Osteoblast (primary cell): ENCODE measurements around the gene OBSCN. TPM values are rescaled to one million over a fixed set of nuclear protein-coding genes. Genes with fewer than 3 reads are reported as not detected.
A peak's percentile ranks its signal among the peaks of the same experiment; 100 is the strongest.

ENCODE experiments used
- DNase-seq: peaks from one replicate; pipeline ENCODE4 v3.0.0; 2011; ENCODE audit warnings: low spot score, mixed read lengths; ENCODE audit not compliant: insufficient read length; ENCODE audit errors: missing footprints
- H2AFZ ChIP-seq: 2 replicates; pipeline ENCODE4 v1.6.0; 2011; ENCODE audit warnings: mild to moderate bottlenecking, low read length
- H3K27ac ChIP-seq: 2 replicates; pipeline ENCODE4 v1.5.1; 2011; ENCODE audit warnings: mild to moderate bottlenecking, low read depth, low read length, moderate library complexity
- H3K27me3 ChIP-seq: 2 replicates; pipeline ENCODE4 v1.6.0; 2012; ENCODE audit warnings: mild to moderate bottlenecking, control low read depth, inconsistent platforms, low read length, moderate library complexity; ENCODE audit not compliant: insufficient read depth
- H3K36me3 ChIP-seq: 2 replicates; pipeline ENCODE4 v1.5.1; 2011; ENCODE audit warnings: mild to moderate bottlenecking, low read length, control low read depth, moderate library complexity; ENCODE audit not compliant: insufficient read depth
- H3K4me1 ChIP-seq: 2 replicates; pipeline ENCODE4 v1.5.1; 2011; ENCODE audit warnings: mild to moderate bottlenecking, low read length, control low read depth, moderate library complexity; ENCODE audit not compliant: insufficient read depth
- H3K4me2 ChIP-seq: 2 replicates; pipeline ENCODE4 v1.6.0; 2011; ENCODE audit warnings: mild to moderate bottlenecking, low read length; ENCODE audit not compliant: insufficient read depth
- H3K4me3 ChIP-seq: fragments of 200-600 bp; sonication (generic); 3 replicates; pipeline ENCODE4 v1.5.1; 2012; ENCODE audit warnings: mild to moderate bottlenecking, low read length, inconsistent platforms; ENCODE audit not compliant: insufficient read depth
- H3K79me2 ChIP-seq: 2 replicates; pipeline ENCODE4 v1.6.0; 2012; ENCODE audit warnings: mild to moderate bottlenecking, low read length, control low read depth, inconsistent platforms; ENCODE audit not compliant: insufficient read depth
- H3K9me3 ChIP-seq: 2 replicates; pipeline ENCODE4 v1.5.1; 2011; ENCODE audit warnings: low read depth, low read length, control low read depth
- H4K20me1 ChIP-seq: 2 replicates; pipeline ENCODE4 v1.6.0; 2012; ENCODE audit warnings: mild to moderate bottlenecking, low read length, control low read depth; ENCODE audit not compliant: insufficient read depth
- total RNA-seq: library from RNA; depleted of rRNA; stranded (reverse); fragments of >200 nt; gene quantifications from 2 replicates; pipeline ENCODE4 v1.2.3, GENCODE V29; 2012
- TF ChIP-seq, protein P1 (sequence below): IDR thresholded peaks from 2 replicates; pipeline ENCODE4 v1.5.1; 2011; ENCODE audit warnings: mild to moderate bottlenecking, low read depth, low read length, moderate library complexity; ENCODE audit errors: extremely low read depth

Gene OBSCN
- total RNA-seq, 1 donor, result 2.9 TPM

DNA sequence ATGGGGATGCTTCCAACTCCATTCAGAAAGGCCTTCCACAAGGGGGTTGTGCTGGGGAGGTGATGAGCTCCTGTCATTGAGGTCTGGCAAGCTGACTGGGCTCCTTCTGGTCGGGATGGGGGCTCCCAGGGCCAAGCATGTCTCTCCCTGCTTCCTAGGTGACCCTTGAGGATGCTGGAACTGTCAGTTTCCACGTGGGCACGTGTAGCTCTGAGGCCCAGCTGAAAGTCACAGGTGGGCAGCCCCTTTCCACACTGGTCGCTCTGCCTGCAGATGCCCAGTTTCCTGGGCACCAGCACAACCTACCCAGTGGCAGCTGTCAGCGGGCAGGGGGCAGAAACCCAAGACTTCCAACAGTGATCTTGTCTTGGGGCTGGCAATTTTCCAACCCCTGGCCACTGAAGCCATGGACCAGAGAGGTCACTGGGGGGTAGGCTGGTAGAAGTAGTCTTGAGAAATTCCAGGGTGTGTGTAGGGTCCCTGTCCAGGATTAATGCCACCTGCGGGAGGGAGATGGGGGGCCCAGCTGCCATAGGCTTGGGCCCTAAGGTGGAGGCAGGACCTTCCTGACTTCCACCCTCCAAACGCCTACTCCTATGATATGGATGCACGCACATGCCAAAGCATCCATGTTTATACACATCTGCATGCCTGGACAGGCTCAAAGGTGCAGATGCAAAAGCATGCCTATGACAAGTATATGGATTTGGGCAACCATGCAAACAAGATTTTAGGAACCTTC is 101.7 kb downstream of the OBSCN start:
- no peaks in the 10 kb centered on the region for H3K4me1 ChIP-seq
- no peak overlapping the region for H3K27ac ChIP-seq
- H3K4me2 ChIP-seq, result no peak overlapping the region
- no peaks in the 10 kb centered on the region for H4K20me1 ChIP-seq
- H3K4me3 ChIP-seq, result no peak overlapping the region
- peak; percentile 68 for DNase-seq
- TF ChIP-seq, protein P1, sequence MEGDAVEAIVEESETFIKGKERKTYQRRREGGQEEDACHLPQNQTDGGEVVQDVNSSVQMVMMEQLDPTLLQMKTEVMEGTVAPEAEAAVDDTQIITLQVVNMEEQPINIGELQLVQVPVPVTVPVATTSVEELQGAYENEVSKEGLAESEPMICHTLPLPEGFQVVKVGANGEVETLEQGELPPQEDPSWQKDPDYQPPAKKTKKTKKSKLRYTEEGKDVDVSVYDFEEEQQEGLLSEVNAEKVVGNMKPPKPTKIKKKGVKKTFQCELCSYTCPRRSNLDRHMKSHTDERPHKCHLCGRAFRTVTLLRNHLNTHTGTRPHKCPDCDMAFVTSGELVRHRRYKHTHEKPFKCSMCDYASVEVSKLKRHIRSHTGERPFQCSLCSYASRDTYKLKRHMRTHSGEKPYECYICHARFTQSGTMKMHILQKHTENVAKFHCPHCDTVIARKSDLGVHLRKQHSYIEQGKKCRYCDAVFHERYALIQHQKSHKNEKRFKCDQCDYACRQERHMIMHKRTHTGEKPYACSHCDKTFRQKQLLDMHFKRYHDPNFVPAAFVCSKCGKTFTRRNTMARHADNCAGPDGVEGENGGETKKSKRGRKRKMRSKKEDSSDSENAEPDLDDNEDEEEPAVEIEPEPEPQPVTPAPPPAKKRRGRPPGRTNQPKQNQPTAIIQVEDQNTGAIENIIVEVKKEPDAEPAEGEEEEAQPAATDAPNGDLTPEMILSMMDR, result no peak
- H3K36me3 ChIP-seq, result no peaks in the 10 kb centered on the region
- no peaks in the 10 kb centered on the region for H3K79me2 ChIP-seq
- peaks cover 2% of the 10 kb centered on the region for H3K9me3 ChIP-seq
- H2AFZ ChIP-seq, result no peak overlapping the region
- no peaks in the 10 kb centered on the region for H3K27me3 ChIP-seq

DNA sequence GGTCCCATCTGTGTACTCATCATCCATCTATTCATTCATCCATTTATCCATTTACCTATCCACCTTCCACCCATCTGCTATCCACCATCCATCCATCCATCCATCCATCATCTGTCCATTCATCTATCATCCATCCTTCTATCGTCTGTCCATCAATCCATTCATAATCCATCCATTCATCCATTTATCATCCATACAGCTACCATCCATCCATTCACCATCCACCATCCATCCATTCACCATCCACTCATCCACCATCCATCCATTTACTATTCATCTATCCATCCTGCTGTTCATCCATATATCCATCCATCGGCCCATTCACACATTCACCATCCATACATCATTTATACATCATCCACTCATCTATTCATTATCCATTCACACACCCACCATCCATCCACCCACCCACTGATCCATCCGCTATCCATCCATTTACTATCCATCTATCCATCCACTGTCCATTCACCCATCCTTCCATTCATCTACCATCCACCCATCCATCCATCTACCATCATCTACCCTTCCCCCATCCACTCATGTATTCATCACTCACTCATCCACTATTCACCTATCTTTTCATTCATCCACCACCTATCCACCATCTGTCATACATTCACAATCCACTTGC is 102.4 kb downstream of the OBSCN start:
- Histone ChIP-seq H3K4me1 (no peaks in the 10 kb centered on the region), H3K27ac (no peak overlapping the region), H4K20me1 (no peaks in the 10 kb centered on the region), H3K36me3 (no peaks in the 10 kb centered on the region), H3K4me2 (no peak overlapping the region), H3K4me3 (no peak overlapping the region), H3K9me3 (peaks cover 2% of the 10 kb centered on the region), H2AFZ (no peak overlapping the region), H3K79me2 (no peaks in the 10 kb centered on the region), H3K27me3 (no peaks in the 10 kb centered on the region)
- TF ChIP-seq, protein P1, result no peak
- peak; percentile 74 for DNase-seq

DNA sequence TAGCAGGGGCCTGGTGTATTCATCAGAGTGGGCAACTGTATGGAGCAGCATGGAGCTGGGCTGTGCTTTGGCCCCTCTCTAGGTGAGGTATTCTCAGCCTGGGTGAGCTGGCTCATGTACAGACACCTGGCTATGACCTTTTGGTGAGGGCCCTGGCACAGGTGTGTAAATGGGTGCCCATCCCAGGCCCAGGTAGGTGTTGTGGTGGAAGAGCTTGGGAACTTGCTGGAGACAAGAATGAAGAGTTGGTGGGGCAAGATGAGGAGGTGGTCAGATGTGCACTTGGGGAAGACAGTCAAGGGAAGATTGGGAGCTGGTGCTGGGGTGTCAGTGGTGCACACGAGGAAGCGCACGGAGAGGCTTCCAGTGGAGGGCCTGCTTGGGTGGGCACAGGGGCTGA is 103.2 kb downstream of the OBSCN start:
- H3K4me2 ChIP-seq, result no peak overlapping the region
- no peak overlapping the region for H2AFZ ChIP-seq
- TF ChIP-seq, protein P1, result no peak
- no peak overlapping the region for H3K4me3 ChIP-seq
- H3K36me3 ChIP-seq, result no peaks in the 10 kb centered on the region
- H3K9me3 ChIP-seq, result peaks cover 2% of the 10 kb centered on the region
- H4K20me1 ChIP-seq, result no peaks in the 10 kb centered on the region
- H3K79me2 ChIP-seq, result no peaks in the 10 kb centered on the region
- DNase-seq, result peak; percentile 69
- no peaks in the 10 kb centered on the region for H3K27me3 ChIP-seq
- no peak overlapping the region for H3K27ac ChIP-seq
- H3K4me1 ChIP-seq, result no peaks in the 10 kb centered on the region

DNA sequence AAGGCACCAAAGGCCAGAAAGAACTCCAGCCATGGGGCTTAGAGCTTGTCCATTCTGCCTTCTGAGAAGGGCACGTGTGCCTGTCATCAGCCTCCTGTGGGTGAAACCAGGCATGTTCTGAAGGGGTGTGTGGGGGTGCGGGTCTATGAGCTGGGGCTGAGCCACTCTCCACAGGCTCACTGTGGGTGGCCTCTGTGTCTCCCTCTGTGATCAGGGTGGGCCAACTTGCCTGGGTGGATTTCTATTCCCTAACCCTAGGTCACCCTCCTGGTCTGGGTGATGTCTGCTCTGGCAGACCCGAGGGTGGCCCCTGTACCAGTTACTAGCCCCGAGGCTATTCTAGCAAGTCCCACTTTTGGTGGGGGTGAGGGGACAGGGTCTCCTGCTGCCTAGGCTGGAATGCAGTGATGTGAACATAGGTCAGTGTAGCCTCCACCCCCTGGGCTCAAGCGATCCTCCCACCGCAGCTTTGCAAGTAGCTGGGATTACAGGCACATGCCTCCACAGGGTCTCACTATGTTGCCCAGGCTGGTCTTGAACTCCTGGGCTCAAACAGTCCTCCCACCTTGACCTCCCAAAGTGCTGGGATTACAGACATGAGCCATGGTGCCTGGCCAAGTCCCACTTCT is 104.4 kb downstream of the OBSCN start:
- Histone ChIP-seq H3K27ac (no peak overlapping the region), H3K79me2 (no peaks in the 10 kb centered on the region), H3K4me1 (no peaks in the 10 kb centered on the region), H3K4me2 (no peak overlapping the region), H4K20me1 (no peaks in the 10 kb centered on the region), H3K9me3 (peaks cover 2% of the 10 kb centered on the region), H2AFZ (no peak overlapping the region), H3K36me3 (no peaks in the 10 kb centered on the region), H3K27me3 (no peaks in the 10 kb centered on the region), H3K4me3 (no peak overlapping the region)
- peak; percentile 81 for DNase-seq
- TF ChIP-seq, protein P1, result no peak
